SKM-1 (cell line): ENCODE results near the gene SMARCA1.
"Not testable (repeated sequence)": the region's sequence is repeated elsewhere in the genome, so short reads cannot be mapped to it uniquely, and the experiment has no call there.

Experiments used
- DNase-seq: peaks from one replicate; lab custom pipeline; 2025; ENCODE audit not compliant: unreplicated experiment; lab: John Stamatoyannopoulos, UW

Gene SMARCA1, protein sequence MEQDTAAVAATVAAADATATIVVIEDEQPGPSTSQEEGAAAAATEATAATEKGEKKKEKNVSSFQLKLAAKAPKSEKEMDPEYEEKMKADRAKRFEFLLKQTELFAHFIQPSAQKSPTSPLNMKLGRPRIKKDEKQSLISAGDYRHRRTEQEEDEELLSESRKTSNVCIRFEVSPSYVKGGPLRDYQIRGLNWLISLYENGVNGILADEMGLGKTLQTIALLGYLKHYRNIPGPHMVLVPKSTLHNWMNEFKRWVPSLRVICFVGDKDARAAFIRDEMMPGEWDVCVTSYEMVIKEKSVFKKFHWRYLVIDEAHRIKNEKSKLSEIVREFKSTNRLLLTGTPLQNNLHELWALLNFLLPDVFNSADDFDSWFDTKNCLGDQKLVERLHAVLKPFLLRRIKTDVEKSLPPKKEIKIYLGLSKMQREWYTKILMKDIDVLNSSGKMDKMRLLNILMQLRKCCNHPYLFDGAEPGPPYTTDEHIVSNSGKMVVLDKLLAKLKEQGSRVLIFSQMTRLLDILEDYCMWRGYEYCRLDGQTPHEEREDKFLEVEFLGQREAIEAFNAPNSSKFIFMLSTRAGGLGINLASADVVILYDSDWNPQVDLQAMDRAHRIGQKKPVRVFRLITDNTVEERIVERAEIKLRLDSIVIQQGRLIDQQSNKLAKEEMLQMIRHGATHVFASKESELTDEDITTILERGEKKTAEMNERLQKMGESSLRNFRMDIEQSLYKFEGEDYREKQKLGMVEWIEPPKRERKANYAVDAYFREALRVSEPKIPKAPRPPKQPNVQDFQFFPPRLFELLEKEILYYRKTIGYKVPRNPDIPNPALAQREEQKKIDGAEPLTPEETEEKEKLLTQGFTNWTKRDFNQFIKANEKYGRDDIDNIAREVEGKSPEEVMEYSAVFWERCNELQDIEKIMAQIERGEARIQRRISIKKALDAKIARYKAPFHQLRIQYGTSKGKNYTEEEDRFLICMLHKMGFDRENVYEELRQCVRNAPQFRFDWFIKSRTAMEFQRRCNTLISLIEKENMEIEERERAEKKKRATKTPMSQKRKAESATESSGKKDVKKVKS

DNA sequence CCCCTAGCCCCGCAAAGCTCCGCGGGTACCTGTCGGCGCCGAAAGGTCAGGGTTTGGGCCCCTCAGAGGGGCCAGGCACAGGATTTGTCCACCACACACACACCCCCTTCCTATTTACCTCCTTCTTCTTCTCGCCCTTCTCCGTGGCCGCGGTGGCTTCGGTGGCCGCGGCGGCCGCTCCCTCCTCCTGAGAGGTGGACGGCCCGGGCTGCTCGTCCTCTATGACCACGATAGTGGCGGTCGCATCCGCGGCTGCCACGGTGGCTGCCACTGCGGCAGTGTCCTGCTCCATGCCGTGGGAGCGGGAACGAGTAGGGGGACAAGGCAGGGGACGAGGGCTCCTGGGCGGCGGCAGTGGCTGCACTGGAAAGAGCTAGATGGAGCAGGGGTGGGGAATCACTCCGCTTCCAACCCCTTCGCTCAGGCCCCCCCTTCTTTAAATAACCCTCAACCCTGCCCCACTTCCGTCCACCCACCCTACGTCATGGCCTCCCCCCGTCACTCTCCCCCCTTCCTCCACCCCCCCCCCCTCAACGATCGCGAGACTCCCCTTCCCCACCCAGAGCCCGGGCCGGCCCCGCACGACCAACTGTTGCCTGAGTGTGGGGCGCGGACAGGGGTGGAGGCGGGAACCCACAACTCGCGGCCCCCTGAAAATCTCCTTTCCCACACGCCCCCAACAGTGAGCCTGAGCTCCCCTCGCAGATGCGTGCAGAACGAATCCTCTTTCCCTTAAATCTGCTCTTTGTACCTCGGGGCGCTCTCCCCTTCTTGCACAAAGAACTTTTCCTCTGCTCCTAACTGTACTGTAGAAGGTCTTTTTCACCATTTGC lies at the start of gene SMARCA1:
Gene SMARCA1, minus strand, starts transcription at position 412 of the 833 bp plus-strand sequence. Its CDS starts 120 bp downstream, at position 292.
- no peak for DNase-seq

DNA sequence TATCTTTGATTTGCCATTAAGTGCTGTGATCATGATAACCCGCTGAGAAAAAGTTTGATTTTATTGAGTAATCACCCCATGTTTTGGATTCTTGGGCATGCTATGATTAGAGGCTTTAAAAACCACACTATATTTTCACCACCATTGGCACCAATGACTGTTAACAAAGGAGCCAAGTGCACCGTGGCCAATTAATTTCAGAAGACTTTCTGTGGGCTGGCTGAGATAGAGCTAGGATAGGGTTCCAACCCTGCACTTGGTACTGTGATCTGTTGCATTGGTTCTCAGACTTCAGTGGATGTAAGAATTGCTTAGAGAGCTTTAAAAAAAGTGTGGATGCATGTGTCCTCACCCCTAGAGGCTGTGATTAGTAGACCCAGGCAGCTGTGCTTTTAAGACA lies 49.1 kb upstream of the SMARCA1 start:
- no peak for DNase-seq

DNA sequence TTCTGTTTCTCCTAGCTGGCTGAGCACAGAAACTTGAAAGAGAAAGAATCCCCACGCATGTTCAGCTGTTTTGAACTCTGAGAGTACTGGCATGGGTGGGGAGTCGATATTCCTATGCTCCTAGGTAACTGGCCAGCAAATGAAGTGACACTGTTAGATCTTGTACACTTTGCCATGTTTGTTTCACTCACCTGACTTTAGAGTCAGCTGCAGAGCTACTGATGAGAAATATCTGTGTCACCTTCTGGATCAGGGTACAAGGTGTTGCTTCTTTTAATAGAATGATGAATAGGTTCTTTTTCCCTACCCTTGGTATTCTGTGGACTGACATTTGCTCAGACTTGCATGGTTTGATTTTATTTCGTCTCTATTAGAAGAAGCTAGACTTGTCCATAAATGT lies 45.1 kb upstream of the SMARCA1 start:
- DNase-seq = no peak

DNA sequence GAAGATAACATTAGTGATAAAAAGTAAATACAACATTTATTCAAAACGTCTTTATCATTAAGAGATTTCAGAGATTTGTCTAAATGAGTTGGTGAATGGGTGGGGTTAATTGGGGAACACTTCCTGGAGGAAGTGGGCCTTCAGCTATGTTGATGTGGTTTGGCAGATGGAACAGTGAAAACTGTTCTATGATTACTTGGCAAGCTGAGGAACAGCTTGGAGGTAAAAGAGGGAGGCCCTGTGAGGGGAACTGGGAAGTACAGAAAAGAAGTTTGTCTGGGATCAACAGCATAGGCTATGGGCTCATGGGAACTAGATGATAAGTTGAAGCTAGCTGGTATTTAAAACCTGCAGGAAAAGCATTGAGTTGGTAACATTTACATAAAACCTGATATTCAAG lies 42.8 kb upstream of the SMARCA1 start:
- no peak for DNase-seq

DNA sequence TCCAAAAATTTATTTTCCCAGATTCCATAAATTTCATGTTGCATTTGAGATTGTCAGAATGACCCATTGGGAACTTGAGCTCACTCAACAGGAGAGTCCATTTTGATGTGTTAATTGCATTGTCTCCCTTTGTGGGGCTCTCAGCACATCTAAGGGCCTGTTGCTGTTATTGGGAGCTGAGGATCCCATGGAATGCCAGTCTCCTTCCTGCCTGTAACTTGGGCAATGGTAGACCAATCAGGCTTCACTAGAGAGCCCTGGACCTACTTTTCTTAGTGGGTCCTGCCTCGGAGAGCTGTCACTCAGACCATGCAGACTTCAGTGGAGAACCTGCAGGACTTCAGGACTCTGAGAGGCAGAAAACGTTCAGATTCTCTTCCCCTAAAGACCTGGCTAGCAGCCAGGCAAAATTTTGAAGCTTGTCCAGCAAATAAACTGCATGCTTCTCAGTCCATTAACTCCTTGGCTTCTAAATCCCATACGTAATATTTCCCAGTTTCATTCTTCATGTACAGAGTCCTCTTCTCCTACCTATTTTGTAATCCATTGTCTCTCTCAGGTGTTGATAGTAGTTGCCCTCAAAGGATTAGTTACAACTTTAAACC lies 41.9 kb upstream of the SMARCA1 start:
- no peak for DNase-seq

DNA sequence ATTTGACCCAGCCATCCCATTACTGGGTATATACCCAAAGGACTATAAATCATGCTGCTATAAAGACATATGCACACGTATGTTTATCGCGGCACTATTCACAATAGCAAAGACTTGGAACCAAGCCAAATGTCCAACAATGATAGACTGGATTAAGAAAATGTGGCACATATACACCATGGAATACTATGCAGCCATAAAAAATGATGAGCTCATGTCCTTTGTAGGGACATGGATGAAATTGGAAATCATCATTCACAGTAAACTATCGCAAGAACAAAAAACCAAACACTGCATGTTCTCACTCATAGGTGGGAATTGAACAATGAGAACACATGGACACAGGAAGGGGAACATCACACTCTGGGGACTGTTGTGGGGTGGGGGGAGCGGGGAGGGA lies 41.1 kb upstream of the SMARCA1 start:
- not testable (repeated sequence) for DNase-seq

DNA sequence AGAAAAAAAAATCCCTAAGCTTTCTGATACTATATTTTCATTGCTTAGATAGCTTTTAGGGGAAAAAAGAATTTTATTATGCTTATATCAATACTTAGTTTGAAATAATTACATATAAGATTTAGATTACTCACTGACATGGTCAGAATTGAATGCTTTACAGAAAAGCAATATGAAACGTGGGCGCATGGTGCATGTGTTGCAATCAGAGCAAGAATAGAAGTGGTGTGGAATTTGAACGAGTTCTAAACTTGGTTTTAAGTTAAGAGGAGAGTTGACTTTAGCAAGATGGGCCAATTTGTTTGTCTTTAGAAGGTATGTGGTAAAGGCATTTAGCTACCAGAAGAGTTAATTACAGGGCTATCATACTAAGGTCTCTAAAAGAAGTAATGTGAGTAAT lies 38.2 kb upstream of the SMARCA1 start:
- DNase-seq = no peak

DNA sequence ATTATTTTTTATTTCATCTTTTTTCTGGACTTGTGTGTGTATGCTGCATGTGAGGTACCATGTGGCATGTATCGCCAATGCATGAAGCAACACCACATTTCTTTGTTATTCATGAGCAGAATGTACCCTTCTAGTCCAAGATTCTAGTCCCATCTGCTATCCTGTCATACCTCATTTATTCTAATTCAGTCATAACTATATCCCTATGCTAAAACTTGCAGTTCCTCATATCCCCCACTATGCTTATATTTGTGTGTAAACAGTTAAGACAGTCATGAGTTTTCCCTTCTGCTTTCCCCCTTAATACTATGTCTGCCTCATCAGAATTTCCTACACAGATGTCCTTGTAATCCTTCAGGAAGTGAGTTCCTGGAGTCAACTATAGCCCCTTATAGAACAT lies 36.5 kb upstream of the SMARCA1 start:
- no peak for DNase-seq

DNA sequence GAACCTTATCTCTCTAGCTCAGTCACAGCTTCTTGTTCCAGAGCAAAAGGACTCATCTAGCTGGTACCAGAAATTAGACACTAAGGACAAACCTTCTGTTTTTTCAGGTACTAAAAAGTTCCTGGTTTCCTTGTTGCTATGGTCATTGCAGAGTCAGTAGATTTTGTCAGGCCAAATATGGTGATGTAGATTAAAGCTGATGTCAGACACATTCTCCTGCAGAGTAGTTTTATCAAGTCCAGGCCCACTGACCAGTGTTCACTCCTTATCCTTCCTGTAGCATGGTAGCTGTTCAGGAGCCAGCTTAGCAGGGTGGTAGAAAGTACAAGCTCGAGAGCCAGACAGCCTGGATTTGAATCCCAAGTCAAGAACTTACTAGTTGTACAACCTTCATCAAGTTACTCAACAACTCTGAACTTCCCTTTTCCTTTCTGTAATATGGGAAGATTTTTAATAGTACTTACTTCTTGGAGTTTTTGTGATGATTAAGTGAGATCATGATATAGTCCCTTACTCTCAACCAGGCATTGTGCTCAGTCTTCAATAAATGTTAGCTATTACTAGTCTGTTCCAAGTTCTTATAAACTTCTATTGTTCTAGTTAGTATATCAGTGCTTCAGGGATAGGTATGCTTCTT lies 34.7 kb upstream of the SMARCA1 start:
- no peak for DNase-seq

DNA sequence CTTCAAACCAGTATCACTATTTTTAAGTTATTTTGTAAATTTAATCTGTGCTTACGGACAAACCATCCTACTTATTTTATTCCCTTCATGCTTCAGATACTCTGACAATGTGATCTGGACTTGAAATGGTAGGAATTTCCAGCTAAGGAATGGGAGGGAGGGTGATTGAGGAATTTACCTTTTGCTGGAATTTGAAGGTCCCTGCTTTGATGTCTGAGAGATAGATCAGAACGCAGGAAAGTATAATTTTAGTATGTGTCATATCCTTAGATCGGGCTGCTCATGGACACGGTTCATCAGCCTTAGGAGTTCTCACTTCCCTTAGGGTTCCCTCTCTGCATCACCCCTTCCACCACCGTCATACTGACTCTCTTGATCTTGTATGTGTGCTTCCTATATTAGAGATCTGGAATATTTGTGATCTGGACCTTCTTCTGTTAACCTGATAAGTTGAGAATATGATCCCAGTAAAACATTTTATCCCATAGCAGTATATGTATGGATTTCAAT lies 33.6 kb upstream of the SMARCA1 start:
- no peak for DNase-seq

DNA sequence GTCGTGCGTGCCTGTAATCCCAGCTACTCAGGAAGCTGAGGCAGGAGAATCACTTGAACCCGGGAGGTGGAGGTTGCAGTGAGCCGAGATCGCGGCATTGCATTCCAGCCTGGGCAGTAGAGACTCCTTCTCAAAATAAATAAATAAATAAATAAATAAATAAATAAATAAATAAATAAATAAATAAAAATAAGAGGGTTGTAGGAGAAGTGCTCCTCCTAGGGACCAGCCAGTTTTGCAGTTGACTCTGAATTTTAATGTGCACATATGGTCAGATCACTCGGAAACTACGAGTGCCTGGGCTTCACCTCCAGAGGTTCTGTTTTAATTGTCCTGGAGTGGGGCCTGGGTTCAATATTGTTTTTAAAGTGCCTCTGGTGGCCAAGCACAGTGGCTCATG lies 31.5 kb upstream of the SMARCA1 start:
- DNase-seq = not testable (repeated sequence)

DNA sequence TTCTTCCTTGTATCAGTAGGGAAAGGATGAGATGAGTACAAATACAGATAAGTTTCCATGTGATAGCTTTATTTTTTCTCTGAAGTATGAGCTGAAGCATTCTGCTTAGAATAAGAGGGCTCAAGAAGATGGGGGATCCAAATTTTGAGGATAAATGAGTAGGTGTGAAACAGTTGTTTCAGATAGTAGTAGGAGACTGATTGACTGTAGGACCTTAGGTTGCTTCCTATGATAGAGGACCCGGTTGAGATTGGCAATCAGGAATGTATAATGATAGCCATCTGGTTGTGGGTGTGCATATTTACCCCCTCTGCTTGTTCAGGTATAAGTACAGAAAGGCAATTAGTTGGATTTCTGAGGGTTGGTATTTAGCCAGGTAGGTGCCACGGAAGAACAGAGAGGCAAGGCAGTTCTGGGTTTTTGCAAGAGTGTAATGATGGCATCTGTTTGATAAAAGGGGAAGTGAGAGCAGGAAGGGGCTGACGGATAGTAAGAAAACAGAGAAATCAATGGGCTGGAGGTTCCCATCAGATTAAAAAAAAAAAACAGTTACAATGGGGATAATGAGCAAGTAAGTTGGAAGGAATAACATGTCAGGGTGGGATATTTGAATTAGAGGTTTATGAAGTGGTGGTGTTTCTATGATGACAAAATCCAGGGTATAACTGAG lies 30.5 kb upstream of the SMARCA1 start:
- DNase-seq = peak; percentile 31

DNA sequence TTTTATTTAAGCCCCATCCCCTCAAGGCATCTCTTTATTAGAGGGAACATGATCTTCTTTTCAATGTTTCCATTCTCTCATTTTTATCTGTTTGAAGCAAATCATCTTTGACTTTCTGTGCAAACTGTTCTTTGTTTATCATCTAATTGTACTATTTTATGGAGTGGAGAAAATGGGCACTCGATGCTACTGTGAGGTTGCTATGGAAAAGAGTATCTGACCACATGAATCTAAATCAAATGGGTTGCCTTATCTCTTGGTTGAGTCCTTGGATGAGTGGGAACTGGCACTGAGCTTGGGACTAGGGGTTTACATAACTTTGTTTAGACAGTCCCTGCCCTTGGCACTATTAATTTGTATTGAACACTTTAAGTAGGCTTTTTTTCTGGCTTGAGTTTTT lies 25.8 kb upstream of the SMARCA1 start:
- no peak for DNase-seq

DNA sequence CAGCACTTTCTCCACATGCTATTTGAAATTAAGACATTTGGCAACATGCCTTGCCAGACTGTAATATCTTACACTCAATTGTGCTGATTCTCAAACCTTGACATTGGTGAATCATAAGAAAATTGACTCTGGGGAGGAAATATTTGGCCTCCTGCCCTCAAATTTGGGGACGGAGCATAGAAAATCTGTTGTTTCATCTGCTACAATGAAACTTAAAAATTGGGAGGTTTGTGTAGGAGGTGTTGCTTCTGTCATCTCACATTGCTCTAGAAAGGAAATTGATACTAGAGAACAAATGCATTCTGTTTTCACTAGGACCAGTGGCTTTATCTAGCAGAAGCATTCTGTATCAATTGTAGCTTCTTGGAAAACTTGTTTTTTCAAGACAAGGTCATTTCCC lies 22.1 kb upstream of the SMARCA1 start:
- DNase-seq = no peak

DNA sequence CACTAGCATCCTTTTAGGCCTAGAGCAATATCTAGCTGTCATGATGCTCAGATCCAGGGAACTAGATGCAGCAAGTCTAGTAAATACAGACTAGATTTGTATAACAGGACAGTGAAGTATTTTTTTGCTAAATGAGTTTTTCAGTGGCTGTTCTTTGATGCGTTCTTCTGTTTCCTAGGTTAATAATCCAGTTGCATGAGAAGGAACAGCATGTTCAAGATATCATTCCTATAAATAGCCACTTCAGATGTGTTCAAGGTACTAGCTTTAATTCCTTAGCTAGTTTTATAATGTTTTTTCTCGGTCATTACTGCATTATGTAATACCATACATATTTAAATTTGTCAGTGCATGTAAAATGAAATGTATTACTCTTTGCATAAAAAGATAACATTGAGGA lies 21.5 kb upstream of the SMARCA1 start:
- no peak for DNase-seq

DNA sequence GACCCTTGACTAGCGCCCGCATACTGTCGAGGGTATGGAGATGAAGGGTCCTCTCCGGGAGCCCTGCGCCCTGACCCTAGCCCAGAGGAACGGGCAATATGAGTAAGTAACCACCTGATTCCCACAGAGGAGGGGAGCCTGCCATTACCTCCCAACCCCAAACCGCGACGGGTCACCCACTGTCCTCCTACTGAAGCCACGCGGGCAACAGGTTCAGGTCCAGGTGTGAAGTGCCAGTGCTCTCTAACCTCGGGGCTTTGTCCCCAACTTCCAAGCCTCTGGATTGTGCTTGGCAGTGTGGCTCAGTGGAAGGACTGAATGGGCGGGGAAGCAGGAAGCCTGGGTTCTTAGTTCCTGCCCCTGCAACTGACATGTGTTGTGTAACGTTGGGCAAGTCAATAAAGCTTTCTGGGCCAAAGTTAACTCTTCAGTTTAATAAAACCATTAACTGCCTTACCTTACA lies 17.5 kb upstream of the SMARCA1 start:
- peak; percentile 15 for DNase-seq

DNA sequence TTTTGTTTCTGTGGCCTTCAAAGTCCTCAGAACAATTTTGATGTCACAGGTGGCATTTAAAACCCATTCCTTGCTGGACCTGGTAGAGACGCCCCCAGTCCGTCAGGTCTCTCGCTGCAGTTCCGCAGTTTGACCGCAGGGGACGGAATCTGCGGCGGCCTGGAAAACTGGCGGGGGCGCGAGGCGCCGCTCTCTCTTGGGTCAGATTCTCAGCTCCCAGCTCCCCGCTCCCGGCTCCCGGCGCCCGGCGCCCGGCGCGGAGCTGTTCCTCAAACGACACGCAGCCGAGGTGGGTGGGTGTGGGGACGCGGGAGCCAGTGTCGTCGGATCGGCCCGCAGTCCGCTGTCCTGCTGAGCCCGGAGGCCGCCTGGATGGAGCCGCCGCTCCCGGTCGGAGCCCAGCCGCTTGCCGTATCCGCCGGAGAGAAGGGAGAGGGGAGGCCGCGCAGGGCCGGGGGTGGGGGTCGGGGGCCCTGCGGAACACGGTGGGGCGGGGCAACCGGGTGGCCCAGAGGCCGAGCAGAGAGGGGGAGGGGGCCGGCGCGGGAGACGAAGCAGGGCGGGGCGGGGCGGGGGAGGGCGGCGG lies 16.9 kb upstream of the SMARCA1 start, which contains the start of gene OCRL:
Gene OCRL, plus strand, starts transcription at position 192 of the 586 bp plus-strand sequence. Its CDS starts 181 bp downstream, at position 373.
- peak; percentile 45 for DNase-seq

DNA sequence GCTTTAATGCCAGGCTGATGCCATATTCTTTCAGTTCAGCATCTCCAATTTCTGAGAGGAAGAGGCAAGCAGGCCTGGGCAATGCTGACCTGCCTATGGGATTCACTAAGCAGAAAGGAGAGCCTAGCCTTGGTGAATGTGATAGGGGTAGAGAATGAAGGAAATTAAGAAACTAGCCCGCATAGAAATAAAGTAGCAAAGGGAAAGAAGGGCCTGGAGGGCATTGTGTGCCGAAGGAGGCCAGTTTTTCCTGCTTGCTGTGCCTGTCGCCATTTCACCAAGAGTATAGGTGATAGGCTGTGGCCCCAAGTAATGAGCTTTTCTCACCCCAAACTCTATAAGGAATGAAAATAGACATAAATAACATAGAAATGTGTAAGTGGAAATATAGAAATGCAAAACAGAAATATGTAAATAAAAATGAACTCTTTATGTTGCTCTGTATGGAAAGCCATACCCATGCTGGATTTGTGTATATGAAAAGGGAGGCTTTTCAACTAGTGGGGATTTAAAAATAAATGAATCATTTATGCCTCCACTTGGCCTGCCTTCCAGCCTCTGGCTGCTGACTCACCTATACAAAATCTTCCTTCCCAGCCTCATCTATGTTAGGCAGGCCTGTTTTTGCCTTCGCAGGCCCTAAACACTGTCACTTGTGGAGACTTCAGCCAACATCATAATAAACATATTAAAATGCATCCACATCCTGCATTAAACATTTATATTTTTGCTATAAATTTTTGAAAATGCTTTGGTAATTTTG lies 11.7 kb upstream of the SMARCA1 start:
- no peak for DNase-seq
